Common myeloid progenitor, CD34-positive (primary cell): Measurements from ENCODE around the gene CTDSP1. TPM values are rescaled to one million over a fixed set of nuclear protein-coding genes. Genes with fewer than 3 reads are reported as not detected.

ENCODE experiments used
- CTCF ChIA-PET: fragments of 350-600 bp; sonication (Branson Sonifier 250); formaldehyde crosslinking; loops from one replicate; lab custom pipeline; 2021; ENCODE audit warnings: antibody characterized with exemption; lab: Charles Lee
- POLR2A ChIA-PET: fragments of 350-600 bp; sonication (Branson Sonifier 250); formaldehyde crosslinking; loops from one replicate; lab custom pipeline; 2021; ENCODE audit warnings: antibody characterized with exemption; lab: Charles Lee
- DNase-seq, 3 donors: peaks; one replicate each; pipeline versions ENCODE4 v3.0.0 to v3.0.0-alpha.2; 2013
- H3K27ac ChIP-seq, 2 experiments: 1 replicate in 1 of 2; 2 replicates in 1 of 2; pipeline ENCODE4 v1.7.0; 2013; ENCODE audit warnings: inconsistent platforms in 2 of 2, low read length in 2 of 2, mild to moderate bottlenecking in 2 of 2, low read depth in 1 of 2, moderate library complexity in 1 of 2; ENCODE audit not compliant: severe bottlenecking in 2 of 2, insufficient read depth in 1 of 2, poor library complexity in 1 of 2
- H3K27me3 ChIP-seq, 5 experiments: replicated peaks in 2 of 5; 1 replicate in 3 of 5; 2 replicates in 2 of 5; pipeline versions ENCODE4 v1.6.1 to v1.7.0; 2013; ENCODE audit warnings: low read length in 4 of 5, mild to moderate bottlenecking in 2 of 5, moderate library complexity in 2 of 5, inconsistent platforms in 1 of 5; ENCODE audit not compliant: insufficient read depth in 5 of 5, control insufficient read depth in 4 of 5
- H3K36me3 ChIP-seq, 4 experiments: 1 replicate in 2 of 4; 2 replicates in 2 of 4; pipeline versions ENCODE4 v1.6.1 to v1.7.0; 2013; ENCODE audit warnings: low read length in 3 of 4, control low read depth in 1 of 4, mild to moderate bottlenecking in 1 of 4; ENCODE audit not compliant: control insufficient read depth in 4 of 4, insufficient read depth in 4 of 4
- H3K4me1 ChIP-seq, 4 experiments: 1 replicate in 3 of 4; 2 replicates in 1 of 4; pipeline versions ENCODE4 v1.6.1 to v1.7.1; 2013; ENCODE audit warnings: low read length in 3 of 4, mild to moderate bottlenecking in 3 of 4, control low read depth in 1 of 4, inconsistent platforms in 1 of 4, moderate library complexity in 1 of 4; ENCODE audit not compliant: control insufficient read depth in 4 of 4, insufficient read depth in 4 of 4; ENCODE audit errors: control extremely low read depth in 1 of 4
- H3K4me3 ChIP-seq, 7 experiments: 1 replicate in 4 of 7; 2 replicates in 3 of 7; pipeline versions ENCODE4 v1.5.1 to v1.7.0; 2013; ENCODE audit warnings: mild to moderate bottlenecking in 7 of 7, low read length in 6 of 7, moderate library complexity in 6 of 7, inconsistent platforms in 2 of 7, low read depth in 2 of 7, control low read depth in 1 of 7; ENCODE audit not compliant: insufficient read depth in 4 of 7, control insufficient read depth in 1 of 7; ENCODE audit errors: extremely low read depth in 1 of 7
- H3K9me3 ChIP-seq, 5 experiments: 1 replicate in 4 of 5; 2 replicates in 1 of 5; pipeline versions ENCODE4 v1.6.1 to v1.7.1; 2013; ENCODE audit warnings: low read length in 4 of 5, mild to moderate bottlenecking in 2 of 5, inconsistent platforms in 1 of 5, low read depth in 1 of 5, moderate library complexity in 1 of 5; ENCODE audit not compliant: control insufficient read depth in 4 of 5, insufficient read depth in 2 of 5; ENCODE audit errors: control extremely low read depth in 1 of 5
- WGBS: methylation state at CpG from one replicate; pipeline ENCODE4 v1.1.5; 2013; ENCODE audit not compliant: insufficient coverage; 5-methylcytosine and 5-hydroxymethylcytosine counted together
- polyA plus RNA-seq: library from polyadenylated mRNA; unstranded; fragments of 120-200 nt; gene quantifications from one replicate; pipeline ENCODE4 v1.2.1, GENCODE V29; 2013

The CTDSP1 gene
- 86.9 TPM for polyA plus RNA-seq

DNA sequence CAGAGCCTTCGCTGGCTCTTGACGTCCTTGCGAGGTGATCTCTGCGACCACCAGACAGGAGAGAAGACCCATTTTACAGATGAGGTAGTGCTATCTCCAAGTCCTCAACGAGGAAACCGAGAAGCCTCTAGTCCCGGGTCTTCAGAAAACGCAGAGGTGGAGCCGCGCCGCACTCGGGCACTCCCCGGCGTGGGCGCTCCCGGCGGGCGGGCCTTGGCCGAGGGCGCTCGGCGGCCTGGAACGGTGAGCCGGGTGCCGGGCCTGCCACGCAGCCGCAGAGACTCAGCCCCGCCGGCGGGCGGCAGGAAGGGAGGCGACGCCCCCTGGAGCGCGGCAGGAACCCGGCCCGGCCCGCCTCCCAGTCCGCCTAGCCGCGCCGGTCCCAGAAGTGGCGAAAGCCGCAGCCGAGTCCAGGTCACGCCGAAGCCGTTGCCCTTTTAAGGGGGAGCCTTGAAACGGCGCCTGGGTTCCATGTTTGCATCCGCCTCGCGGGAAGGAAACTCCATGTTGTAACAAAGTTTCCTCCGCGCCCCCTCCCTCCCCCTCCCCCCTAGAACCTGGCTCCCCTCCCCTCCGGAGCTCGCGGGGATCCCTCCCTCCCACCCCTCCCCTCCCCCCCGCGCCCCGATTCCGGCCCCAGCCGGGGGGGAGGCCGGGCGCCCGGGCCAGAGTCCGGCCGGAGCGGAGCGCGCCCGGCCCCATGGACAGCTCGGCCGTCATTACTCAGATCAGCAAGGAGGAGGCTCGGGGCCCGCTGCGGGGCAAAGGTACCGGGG lies at the start of gene CTDSP1:
CTDSP1 (plus strand) TSS at position 478 of the 776 bp plus-strand sequence; CDS start at position 701, 223 bp downstream.
- 0% methylated on average over 54 of the region's 78 CpGs for WGBS
- peak; percentile 96 to 99 (median 98) for DNase-seq
- peaks cover 0 to 31% (median 24%) of the 10 kb centered on the region in 4 experiments for H3K36me3 ChIP-seq
- H3K4me3 ChIP-seq, result peak within 1 kb of the TSS; percentile 53 to 88 (median 85)
- ChIA-PET POLR2A (interaction anchor here (0.5 to 5.3 kb wide), 4 partner anchors 31 to 169 kb away, joined by 3 to 37 read pairs (median 5); partner anchors contain the start of genes TMBIM1 and USP37), CTCF (interaction anchor here (0.8 to 2.9 kb wide), 5 partner anchors 9 to 147 kb away, joined by 3 to 13 read pairs (median 3); no protein-coding TSS in a partner anchor)
- H3K9me3 ChIP-seq, result no peaks in the 10 kb centered on the region
- no peaks in the 10 kb centered on the region for H3K27me3 ChIP-seq
- peak within 1 kb of the TSS; percentile 72 to 94 for H3K27ac ChIP-seq
- peaks cover 2 to 77% (median 70%) of the 10 kb centered on the region in 4 experiments for H3K4me1 ChIP-seq

GRCh38 chr2:218354045-218354444 lies 45.6 kb upstream of the CTDSP1 start:
- peaks cover 0 to 2% (median 0%) of the 10 kb centered on the region in 4 experiments for H3K36me3 ChIP-seq
- ChIA-PET POLR2A (no interaction called here), CTCF (interaction anchor here (0.9 to 18.4 kb wide), 7 partner anchors 11 to 81 kb away, joined by 3 to 451 read pairs (median 37); partner anchors contain the start of genes AAMP, PNKD and TMBIM1)
- H3K4me3 ChIP-seq, result no peak overlapping the region
- peaks cover 0 to 5% (median 3%) of the 10 kb centered on the region in 4 experiments for H3K4me1 ChIP-seq
- WGBS, result 96% methylated on average over 14 of the region's 14 CpGs
- no peak overlapping the region for H3K27ac ChIP-seq
- H3K27me3 ChIP-seq, result no peaks in the 10 kb centered on the region
- peaks cover 0 to 14% (median 9%) of the 10 kb centered on the region in 5 experiments for H3K9me3 ChIP-seq
- no peak for DNase-seq

DNA sequence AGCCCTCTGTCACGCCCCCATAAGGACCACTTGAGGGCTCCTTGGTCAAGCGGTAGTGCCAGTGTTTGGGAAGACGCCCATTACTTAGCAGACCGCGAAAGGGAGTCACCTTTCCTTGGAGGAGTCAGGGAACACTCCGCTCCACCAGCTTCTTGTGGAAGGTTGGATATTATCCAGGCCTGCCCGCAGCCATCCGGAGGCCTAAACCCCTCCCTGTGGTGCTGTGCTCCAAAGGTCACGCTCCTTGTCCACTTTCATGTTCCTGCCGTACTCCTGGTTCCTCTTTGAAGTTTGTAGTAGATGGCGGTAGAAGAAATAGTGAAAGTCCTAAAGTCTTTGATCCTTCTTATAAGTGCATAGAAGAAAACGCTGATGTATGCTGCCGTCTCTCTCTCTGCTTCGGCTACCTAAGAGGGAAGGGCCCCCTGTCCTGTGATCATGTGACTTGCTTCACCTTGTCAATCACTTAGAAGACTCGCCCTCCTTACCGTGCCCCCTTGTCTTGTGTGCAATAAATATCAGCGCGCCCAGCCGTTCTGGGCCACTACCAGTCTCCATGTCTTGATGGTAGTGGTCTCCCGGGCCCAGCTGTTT lies 44.7 kb upstream of the CTDSP1 start:
- Histone ChIP-seq H3K36me3 (peaks cover 0 to 2% (median 0%) of the 10 kb centered on the region in 4 experiments), H3K27me3 (no peaks in the 10 kb centered on the region), H3K9me3 (peaks cover 0 to 14% (median 9%) of the 10 kb centered on the region in 5 experiments), H3K27ac (no peak overlapping the region), H3K4me3 (no peak overlapping the region), H3K4me1 (peaks cover 0 to 8% (median 4%) of the 10 kb centered on the region in 4 experiments)
- DNase-seq, result no peak
- 98% methylated on average over 9 of the region's 20 CpGs for WGBS
- ChIA-PET POLR2A (no interaction called here), CTCF (interaction anchor here (1.1 to 18.4 kb wide), 12 partner anchors 10 to 82 kb away, joined by 3 to 451 read pairs (median 17); partner anchors contain the start of genes AAMP, PNKD and TMBIM1)

DNA sequence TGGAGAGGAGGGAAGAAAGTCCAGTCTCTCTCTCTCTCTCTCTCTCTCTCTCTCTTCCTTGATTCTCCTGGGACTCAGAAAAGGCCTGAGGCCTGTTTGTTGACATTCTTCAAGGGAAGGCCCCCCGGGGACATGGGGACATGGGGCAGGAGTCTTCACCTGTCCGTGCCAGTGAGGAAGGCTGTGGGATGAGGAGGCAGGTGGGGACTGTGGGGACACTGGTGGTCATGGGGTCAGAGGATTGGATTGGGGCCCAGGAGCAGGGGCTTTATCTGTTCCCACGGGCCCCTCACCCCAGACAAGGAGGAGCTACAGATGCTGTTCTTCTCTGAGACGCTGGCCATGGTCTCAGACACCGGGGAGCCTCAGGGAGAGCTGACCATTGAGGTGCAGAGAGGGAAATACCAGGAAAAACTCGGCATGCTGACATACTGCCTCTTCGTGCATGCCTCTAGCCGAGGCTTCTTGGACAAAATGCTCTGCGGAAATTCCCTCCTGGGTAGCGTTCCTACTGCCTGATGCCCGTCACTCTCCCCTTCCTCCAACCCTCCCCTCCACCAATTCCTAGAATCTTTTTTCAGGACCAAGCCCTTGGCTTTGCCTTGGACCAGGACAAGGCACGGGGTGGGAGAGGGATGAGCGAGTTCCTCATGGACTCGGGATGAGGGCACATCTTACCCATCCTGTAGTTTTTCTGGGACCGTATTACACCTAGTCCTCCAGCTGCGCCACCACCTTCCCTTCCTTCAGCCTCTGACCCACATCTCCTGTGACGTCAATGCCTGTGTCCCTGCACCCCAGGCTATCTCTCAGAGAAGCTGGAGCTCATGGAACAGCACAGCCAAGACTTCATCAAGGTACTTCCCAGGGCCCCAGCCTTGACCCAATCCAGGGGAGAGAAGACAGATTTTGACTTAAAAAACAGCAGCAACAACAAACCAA lies 42.2 kb upstream of the CTDSP1 start:
- ChIA-PET CTCF (interaction anchor here (0.8 to 18.4 kb wide), 16 partner anchors 10 to 84 kb away, joined by 3 to 451 read pairs (median 15); partner anchors contain the start of genes AAMP, PNKD and TMBIM1), POLR2A (interaction anchor here (1.0 to 1.4 kb wide), 3 partner anchors 25 to 40 kb away, joined by 3 to 4 read pairs (median 3); no protein-coding TSS in a partner anchor)
- 86% methylated on average over 17 of the region's 17 CpGs for WGBS
- Histone ChIP-seq H3K9me3 (peaks cover 0 to 6% (median 0%) of the 10 kb centered on the region in 5 experiments), H3K36me3 (no peaks in the 10 kb centered on the region), H3K4me1 (peaks cover 0 to 15% (median 6%) of the 10 kb centered on the region in 4 experiments), H3K27ac (no peak overlapping the region), H3K4me3 (no peak overlapping the region), H3K27me3 (no peaks in the 10 kb centered on the region)
- DNase-seq, result no peak

- POLR2A ChIA-PET, result no interaction called here
- CTCF ChIA-PET, result interaction anchor here (0.8 to 18.4 kb wide), 6 partner anchors 9 to 88 kb away, joined by 3 to 451 read pairs (median 6); partner anchors contain the start of gene TMBIM1
- H3K4me3 ChIP-seq, result no peak overlapping the region
- no peak overlapping the region for H3K27ac ChIP-seq
- peak in 2 of 3 donors; percentile 43 to 44 for DNase-seq
- no peaks in the 10 kb centered on the region for H3K27me3 ChIP-seq
- peaks cover 0 to 17% (median 6%) of the 10 kb centered on the region in 4 experiments for H3K4me1 ChIP-seq
- WGBS, result 78% methylated on average over 4 of the region's 4 CpGs
- H3K9me3 ChIP-seq, result no peaks in the 10 kb centered on the region
- H3K36me3 ChIP-seq, result no peaks in the 10 kb centered on the region
Observed at GRCh38 chr2:218360453-218360852, 39.2 kb upstream of the CTDSP1 start.

- WGBS, result 92% methylated on average over 7 of the region's 8 CpGs
Observed at GRCh38 chr2:218362606-218363005, 37.1 kb upstream of the CTDSP1 start.

More at GRCh38 chr2:218362606-218363005, 37.1 kb upstream of the CTDSP1 start:
- H3K27me3 ChIP-seq, result no peaks in the 10 kb centered on the region
- H3K9me3 ChIP-seq, result peaks cover 0 to 6% (median 0%) of the 10 kb centered on the region in 5 experiments
- ChIA-PET POLR2A (interaction anchor here (0.6 kb wide), 1 partner anchor 87 kb away, joined by 3 read pairs; no protein-coding TSS in a partner anchor), CTCF (interaction anchor here (1.1 to 18.4 kb wide), 4 partner anchors 7 to 88 kb away, joined by 3 to 451 read pairs (median 108); partner anchors contain the start of gene TMBIM1)
- H3K4me1 ChIP-seq, result peaks cover 4 to 22% (median 12%) of the 10 kb centered on the region in 4 experiments
- no peak overlapping the region for H3K4me3 ChIP-seq
- H3K27ac ChIP-seq, result no peak overlapping the region
- H3K36me3 ChIP-seq, result no peaks in the 10 kb centered on the region
- DNase-seq, result no peak
